Superior temporal gyrus (tissue), 1 donor: Measurements from ENCODE around the gene ABCA1.
A peak's percentile ranks its signal among the peaks of the same experiment; 100 is the strongest.
"Not testable (repeated sequence)": the region's sequence is repeated elsewhere in the genome, so short reads cannot be mapped to it uniquely, and the experiment has no call there.

ENCODE experiments used
- DNase-seq: peaks from one replicate; pipeline ENCODE4 v3.0.0-alpha.2; 2016; ENCODE audit errors: extremely low spot score

The ABCA1 gene

DNA sequence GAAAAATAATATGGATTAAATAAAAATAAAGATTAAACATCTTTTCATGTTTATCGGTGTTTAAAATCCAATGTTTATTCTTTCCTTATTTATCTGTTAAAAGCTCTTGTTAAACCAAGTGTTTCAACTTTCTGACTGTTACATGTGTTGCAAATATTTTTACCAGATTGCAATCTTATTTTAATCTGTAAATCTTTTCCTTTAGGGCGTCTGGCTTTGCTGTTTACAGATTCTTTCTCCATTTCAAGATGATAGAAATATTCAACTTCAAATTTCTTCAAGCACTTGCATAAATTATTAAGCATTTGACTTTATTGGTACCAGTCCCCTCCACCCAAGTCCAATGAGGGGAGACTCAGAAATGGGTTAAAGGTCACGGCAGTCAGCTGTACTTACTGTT is 16.9 kb upstream of the ABCA1 start:
- DNase-seq: no peak

DNA sequence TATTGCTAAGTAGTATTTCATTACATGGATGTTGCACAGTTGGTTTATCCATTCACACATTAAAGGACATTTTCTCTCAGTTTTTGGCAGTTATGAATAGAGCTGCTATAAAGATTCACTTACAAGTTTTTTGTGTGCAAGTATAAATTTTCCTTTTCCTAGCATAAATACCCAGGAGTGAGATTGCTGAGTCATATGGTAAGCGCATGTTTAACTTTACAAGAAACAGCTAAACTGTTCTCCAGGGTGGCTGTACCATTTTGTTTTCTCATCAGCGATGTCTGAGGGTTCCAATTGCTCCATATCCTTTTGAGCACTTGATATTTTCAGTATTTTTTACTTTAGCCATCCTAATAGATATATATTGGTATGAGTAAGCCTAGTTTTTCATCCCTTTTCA is 16.4 kb upstream of the ABCA1 start:
- no peak for DNase-seq

DNA sequence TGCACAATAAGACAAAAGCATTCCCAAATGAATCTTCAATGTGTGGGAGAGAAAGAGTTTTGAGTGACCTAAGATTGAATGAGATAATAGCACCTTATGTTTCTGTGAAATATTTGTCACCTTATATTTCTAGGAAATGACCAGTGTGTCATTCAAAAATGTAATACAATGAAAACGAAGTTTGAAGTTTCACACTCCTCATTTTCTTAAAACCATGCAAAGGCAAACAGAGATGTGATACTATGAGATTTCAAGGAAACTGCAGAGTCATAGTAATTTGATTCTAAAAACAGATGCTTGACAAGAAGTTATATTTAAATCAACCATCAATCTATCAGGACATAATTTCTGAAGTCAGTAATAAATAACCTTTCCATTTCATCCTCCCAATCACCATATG is 13.6 kb upstream of the ABCA1 start:
- no peak for DNase-seq

DNA sequence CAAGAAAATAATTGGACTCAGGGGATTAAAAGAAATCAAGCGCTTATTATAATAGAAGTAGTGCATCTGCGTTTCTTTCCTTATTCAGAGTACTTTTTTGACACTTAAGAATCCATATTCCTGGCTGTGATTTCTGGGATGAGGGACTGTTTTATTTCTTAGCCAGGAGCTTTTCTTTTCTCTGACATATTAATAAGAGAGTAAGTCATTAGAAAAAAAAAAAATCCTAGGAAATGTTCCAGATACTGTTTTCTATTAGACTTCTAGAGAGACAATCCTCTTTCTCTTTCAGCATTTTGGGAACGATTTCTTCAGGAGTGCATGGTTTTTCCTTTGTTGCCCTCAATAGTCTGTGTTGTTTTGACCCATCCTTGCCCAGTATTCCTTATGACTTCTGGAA is 8.3 kb upstream of the ABCA1 start:
- DNase-seq: no peak

DNA sequence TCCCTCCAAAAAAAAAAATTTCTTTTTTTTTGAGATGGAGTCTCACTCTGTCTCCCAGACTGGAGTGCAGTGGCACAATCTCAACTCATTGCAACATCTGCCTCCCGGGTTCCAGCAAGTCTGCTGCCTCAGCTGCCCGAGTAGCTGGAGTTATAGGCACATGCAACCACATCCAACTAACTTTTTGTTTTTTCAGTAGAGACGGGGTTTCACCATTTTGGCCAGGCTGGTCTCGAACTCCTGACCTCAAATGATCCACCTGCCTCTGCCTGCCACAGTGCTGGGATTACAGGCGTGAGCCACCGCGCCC is 7.5 kb upstream of the ABCA1 start:
- not testable (repeated sequence) for DNase-seq

DNA sequence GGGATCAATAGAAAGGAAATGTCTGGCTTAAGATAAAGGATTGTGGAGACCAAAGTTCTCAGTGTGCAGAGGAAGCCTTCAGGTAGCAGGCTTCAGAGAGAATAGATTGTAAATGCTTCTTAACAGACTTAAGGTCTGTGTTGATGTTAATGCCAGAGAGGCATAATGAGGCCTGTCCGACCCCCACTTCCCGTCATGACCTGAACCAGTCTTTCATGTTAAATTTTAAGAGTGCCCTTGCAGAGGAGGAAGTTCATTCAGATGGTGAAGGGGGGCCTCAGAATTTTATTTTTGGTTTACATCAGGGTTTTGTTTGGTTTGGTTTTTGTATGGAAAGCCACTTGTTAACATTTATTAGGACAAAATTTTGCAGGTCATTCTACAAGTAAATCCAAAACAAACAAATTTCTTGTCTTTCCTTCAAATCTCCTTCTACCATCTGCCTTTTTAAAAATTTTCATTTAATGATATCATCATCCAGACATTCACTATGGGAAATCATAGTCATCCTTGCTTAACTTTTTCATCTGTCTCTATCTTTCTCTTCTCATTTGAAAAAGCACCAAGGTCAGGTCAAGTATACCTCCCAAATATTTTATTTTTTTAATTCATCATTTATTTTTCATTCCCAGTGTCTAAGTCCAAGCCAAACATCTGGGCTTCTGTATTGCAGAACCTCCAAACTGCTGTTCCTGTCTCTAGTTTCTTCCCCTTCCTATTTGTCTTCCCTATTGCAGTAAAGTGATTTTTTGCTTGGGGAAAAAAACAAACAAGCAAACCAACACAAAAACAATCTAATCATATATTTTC is 6.9 kb upstream of the ABCA1 start:
- no peak for DNase-seq

DNA sequence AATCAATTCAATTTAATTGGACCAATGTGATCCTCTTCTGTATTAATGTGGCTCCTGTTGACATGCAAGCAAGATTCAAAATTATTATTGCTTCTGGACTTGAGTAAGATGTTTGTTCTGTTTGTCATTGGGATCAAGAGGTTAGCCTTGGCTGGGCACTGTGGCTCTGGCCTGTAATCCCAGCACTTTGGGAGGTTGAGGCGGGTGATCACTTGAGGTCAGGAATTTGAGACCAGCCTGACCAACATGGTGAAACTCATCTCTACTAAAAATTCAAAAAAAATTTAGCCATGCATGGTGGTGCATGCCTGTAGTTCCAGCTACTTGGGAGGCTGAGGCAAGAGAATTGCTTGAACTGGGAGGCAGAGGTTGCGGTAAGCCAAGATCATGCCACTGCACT is 5.1 kb upstream of the ABCA1 start:
- DNase-seq: not testable (repeated sequence)

DNA sequence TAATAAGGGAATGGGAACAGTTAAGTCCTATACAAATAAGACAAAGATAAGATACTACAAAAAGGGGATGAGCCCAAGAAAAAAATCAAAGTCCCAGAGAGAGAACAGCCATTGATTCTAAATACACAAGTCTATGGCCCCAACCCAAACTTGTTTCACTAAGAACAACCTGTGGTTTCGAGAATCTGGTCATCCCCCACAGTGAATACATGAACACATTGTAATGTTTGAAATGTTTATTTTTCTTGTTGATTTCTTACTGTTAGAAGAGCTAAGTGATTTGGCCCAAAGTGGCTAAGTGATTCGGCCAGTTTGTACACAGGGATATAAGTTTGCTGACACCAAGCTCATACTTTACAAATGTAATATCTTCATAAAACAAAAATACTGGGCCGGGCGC is 3.3 kb upstream of the ABCA1 start:
- DNase-seq: no peak

DNA sequence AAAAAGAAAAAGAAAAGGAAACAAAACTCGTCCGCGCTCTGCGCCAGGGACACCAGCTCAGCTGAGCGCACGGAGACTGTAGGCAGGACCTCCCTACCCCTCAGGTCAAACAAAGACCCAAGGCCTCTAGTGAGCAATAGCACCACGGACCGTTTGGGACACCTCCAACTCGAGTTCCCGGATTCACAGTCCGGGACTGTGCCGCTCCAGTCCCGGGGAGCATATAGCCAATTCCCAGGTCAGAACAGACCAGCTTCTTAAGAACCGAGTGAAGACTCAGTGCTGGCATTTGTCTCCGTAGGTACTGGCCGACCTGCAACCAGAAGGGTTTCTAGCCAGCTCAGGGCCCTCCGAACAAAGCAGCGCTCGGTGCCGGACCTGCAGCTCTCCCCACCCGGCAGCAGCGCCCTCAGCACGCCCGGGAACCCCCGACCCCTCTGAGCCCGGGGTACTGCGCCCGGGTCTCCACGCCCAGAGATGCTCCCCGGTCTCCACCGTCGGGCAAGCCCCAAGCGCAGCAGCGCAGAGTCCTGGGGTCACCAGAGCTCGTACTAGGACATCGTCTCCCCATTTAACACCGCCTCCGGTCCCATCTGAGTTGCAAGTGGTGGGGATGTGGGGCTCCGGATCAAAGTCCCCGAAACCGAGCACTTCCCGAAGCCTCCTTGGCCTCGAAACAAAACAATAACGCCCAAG is 591 bp downstream of the ABCA1 start:
- peak; percentile 63 for DNase-seq

DNA sequence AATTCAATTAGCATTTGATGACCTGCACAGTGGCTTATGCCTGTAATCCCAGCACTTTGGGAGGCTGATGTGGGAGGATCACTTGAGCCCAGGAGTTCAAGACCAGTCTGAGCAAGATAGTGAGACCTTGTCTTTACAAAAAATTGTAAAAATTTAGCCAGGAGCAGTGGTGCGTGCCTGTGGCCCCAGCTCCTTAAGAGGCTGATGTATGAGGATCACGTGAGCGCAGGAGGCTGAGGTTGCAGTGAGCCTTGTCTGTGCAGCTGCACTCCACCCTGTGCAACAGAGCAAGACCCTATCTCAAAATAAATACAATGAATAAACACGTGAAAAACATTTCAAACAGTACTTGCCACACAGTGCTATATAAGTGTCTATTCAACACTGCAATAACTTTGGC is 4.2 kb downstream of the ABCA1 start:
- DNase-seq: no peak

DNA sequence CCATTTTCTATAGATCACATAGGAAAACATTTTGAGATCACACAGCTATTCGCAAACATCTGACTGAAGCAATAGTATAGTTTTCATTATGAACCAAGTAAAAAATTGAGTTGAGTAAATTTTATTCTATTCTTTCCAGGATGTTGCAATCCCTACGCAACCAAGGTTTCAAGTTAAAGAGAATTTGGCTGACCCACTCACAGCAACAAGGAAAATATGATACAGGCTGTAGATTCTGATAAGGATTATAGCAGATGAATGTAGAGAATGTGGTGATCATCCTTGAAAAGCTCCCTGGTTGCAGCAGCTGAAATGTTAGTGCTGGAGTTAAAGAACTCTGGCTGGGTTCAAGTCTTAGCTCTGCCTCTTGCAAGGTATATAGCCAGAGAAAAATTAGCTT is 4.7 kb downstream of the ABCA1 start:
- DNase-seq: no peak

DNA sequence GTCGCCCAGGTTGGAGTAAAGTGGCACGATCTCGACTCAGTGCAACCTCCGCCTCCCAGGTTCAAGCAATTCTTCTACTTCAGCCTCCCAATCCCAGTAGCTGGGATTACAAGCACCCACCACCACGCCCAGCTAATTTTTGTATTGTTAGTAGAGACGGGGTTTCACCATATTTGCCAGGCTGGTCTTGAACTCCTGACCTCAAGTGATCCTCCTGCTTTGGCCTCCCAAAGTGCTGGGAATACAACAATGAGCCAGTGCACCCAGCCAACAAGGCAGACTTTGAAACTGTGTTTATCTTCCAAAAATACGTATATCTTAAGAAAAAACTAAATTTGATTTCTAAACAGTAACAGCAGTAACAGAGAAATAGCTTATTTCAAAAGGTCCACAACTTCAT is 5.2 kb downstream of the ABCA1 start:
- DNase-seq: not testable (repeated sequence)

DNA sequence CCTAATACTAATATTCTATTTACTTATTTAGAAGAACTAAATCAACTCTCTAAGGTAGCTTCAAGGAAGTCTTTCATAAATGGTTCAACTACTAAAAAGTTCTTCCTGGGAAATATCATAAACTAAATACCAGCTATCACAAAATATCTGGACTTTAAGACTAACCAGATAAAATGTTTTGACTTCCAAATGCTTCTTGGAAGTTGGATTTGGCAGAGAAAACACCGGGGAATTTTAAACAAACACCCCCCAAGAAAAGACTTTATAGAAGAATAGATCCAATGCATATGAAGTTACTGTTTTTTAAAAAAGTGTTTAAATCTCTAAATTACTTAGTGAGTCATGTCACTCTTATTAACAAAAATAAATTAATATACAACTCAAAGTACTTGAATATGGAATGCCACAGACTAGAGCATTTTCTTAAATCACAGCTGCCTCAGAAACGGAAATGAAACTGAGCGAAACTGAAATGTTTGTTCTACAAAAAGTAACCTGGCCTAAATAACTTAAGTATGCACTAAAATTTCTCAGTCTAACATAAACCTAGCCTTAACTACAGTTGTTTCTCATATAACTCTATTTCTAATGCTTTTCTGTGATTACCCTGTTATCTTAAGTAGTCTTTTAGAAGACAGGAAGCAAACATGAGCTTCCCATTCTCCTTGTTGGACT is 6.8 kb downstream of the ABCA1 start:
- DNase-seq: no peak

DNA sequence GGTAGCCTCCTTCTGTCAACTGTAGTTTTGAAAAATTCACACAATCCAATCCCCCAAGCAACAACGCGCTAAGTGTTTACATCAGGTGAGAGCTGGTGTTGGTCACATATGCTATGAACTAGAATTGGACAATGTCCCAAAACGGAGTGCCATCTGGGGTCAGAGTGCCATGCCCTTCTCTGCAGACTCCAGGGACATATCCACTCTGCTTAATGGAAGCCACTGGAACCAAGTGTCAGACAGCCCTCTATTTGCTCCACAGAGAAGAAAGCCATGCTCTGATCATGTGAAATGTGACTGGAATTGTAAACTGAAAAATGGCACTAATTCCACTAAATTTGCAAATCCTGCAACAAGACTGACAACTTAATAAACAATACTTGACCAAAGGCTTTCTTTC is 12.2 kb downstream of the ABCA1 start:
- peak; percentile 56 for DNase-seq

DNA sequence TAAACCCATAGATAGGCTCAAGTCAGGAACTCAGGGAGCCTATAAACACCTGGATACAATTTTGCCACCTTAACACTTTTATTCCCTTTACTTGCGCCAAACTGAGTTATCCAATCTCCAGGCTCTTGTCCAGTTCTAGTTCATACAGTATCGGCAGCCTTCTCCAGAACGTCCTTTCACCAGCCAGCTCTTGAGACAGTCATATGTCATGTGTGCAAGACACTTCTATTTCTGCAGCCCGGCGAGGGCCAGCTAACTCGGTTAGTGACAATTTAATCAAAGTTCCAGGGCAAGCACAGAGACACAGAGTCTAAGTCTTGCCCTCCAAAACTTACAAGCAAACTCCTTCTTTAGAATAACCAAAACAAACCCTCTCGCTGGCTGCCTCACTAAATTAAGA is 12.9 kb downstream of the ABCA1 start:
- DNase-seq: no peak

DNA sequence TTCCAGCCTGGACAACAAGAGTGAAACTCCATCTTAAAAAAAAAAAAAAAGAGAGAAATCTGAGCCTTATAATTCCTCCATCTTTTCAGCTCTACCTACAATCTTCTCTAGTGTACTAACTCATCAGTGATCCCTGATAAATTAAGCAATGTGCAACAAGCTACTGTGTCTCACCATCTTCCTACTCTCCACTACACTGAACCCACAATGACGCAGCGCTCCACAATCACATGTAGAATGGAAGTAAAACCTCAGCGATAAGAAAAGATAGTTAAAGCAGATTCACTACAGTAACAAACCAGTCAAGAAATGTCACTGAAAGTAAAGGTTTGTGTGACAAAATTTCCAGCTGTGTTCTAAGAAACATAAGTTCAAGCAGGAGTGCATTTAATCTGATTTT is 13.5 kb downstream of the ABCA1 start:
- DNase-seq: no peak

DNA sequence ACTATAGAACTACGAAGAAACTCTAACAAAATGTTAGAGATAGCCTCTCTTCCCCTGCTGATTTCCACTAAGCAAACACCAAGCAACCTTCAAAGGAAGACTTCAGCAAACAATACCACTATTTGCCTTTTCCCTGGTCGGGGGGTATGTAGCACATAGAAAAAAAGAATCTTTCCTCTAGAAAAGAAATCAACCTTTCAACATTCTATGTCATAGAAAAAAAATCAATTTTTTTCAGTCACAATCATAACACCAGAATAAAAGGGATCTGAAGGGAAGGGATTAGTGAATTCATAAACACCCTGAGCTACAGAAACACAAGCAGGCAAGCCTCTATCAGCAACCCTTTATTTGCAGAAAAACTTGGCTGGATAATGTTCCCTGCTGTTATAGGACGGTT is 15.3 kb downstream of the ABCA1 start:
- DNase-seq: no peak

DNA sequence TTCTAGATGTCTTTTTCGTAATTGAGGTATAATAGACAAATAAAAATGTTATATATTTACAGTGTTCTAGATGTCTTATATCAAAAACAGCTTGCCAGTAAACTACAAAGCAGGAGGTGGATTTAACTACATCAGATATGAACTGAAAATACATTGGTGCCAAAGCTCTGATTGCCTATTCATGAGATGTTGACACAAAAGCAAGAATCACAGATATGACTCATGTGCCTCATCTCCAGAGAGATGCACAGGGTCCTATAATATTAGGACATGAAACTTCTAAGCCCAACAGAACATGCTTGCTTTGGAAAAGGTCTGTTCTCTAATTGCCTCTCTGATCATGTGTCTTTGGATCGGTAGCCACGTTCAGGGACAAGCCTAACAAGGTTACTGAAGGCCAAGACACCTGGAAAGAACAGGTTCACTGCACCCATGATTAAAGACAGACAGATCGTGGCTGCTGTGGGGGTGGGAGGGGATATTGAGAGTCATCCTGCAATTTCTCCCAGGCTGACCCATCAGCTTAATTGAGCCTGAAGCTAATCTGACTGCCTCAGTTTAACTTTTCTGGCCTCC is 16.8 kb downstream of the ABCA1 start:
- no peak for DNase-seq

DNA sequence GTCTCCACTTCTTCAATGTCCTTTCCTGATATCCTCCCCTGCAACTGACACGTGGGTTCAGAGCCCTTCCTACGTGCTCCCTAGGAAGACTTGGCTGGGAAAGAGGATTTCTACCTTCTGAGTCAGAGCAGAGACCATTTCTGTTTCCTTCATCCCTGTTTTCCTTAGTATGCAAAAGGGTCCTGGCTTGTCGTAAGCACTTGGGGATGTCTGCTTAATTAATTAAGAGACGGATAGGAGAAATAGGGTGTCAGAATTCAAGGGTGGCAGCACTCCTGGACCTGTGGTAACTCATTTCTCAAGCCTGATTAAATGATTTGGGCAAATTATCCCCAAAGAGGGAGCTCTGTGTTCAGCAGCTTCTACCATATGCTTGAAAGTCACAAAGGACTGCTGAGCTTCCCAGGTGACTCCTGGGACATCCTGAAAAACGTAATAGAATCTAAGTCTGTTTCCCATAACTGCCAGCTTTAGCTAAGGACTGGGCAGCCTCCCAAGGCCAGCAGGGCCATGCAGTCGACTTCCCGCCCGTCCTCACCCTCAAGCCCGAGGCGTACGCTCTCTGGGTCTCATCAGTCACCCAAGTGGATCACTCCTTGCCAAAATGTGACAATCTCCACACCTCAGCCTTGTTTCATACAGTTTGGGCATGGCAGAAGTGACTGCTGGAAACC is 20.5 kb downstream of the ABCA1 start:
- no peak for DNase-seq

DNA sequence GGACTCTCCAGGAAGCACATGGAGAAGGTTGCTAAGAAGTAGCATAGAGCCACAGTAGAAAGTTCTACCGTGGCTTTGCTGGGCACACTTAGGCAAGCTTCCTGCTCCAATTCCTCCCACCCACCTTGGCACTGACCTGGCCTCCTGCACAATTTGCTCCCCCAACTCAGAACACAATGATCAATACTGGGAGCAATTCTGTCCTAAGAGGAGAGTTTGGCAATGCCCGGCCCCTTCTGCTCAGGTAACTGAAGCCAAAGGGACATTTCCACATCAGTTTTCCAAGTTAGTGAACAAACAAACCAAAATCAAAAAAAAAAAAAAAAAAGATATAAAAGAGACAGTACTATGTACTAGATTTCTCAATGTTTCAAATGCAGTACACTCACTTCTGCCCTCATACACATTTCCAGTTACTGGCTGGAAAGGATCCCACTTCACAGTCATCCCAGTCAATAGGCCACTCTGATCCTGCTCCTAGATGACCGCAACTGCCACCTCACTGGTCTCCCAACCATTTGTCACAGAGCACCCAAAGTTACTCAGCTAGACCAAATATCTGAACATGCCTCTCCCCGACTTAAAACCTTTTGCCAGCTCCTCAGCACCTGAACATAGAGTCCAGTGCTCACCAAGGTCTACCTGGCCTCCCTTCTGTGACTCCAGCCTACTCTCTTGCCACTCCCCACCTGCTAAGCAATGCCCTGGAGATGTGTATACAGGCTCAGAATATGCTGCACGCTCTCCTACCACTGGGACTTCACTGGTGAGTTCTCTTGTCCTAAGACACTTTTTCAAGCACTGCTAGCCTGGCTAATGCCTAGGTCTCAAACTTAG is 21.3 kb downstream of the ABCA1 start:
- DNase-seq: no peak

DNA sequence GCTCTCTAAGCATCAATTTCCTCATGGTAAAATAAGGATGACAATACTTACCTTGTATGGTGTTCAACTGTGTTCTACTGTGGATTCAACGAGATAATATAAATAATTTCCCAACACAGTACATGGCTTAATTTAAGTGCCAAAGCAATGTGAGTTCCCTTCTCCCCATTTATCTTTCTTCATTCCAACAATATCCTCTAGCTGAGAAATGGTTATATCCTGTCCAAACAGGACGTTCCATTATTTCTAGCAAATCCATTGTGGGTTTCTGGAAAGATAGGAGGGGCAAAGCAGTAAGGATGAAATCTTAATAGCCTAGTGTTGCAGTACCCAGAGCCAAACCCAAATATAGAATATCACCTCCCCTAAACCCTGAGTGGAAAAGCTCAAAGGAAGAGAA is 22.0 kb downstream of the ABCA1 start:
- DNase-seq: no peak
